ENCODE measurements around the gene PAK3. TPM values are rescaled to one million over a fixed set of nuclear protein-coding genes. Genes with fewer than 3 reads are reported as not detected.

Gene PAK3
- total and polyA plus RNA-seq, 2 of the 4 experiments (the other 2 are of a cell fraction): 0.22 to 0.36 TPM

DNA sequence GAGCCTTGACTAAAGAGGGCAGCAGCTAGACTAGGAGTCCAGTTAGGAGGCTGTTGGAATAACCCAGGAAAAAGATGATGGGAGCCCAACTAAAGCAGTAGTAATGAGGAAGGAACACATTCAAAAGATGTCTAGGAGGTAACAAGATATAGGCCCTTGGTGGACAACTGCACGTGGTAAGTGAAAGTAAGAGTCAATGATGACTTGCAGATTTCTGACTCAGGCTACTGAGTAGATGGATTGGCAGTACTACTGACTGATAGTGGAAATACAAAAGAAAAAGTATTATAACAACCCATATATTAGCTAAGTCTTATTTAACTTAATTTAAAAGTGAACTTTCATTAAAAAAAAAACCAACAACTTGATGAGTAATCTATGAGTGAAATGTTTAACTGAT lies 74.0 kb downstream of the PAK3 start:
- Histone ChIP-seq H4K5ac (ENCODE audit: low read depth, low read length) (no peak overlapping the region), H2BK15ac (ENCODE audit: low read depth, low read length) (no peak overlapping the region), H2AFZ (replicated peaks; ENCODE audit: low read length, poor library complexity) (no peak overlapping the region), H3K36me3 (ENCODE audit: control insufficient read depth, insufficient read depth, low read length) (no peaks in the 10 kb centered on the region), H2BK5ac (ENCODE audit: low read depth, low read length, poor library complexity, severe bottlenecking) (no peak overlapping the region), H3K18ac (ENCODE audit: low read depth, low read length) (no peak overlapping the region), H2BK120ac (ENCODE audit: low read depth, low read length) (no peak overlapping the region), H3K14ac (replicated peaks; ENCODE audit: low read depth, low read length) (no peak overlapping the region), H3K9ac (ENCODE audit: low read depth, low read length) (no peak overlapping the region), H3K4me3 (ENCODE audit: insufficient read depth, low read depth, low read length) (no peak overlapping the region), H2AK9ac (replicated peaks; ENCODE audit: low read depth, low read length, poor library complexity) (no peak overlapping the region), H4K91ac (ENCODE audit: insufficient read depth, low read depth, low read length) (no peak overlapping the region), H2AK5ac (ENCODE audit: low read depth, low read length) (no peak overlapping the region), H3K9me3 (ENCODE audit: control insufficient read depth, insufficient read depth, low read length) (no peaks in the 10 kb centered on the region), H3K79me1 (ENCODE audit: low read depth in 1 of 2, low read length in 2 of 2) (no peaks in the 10 kb centered on the region), H3K4ac (ENCODE audit: low read depth, low read length) (no peak overlapping the region), H3K4me2 (ENCODE audit: low read depth, low read length) (no peak overlapping the region), H2BK20ac (ENCODE audit: low read depth, low read length) (no peak overlapping the region), H4K20me1 (ENCODE audit: insufficient read depth, low read length) (no peaks in the 10 kb centered on the region), H3K27me3 (ENCODE audit: control insufficient read depth, insufficient read depth, low read length) (no peaks in the 10 kb centered on the region; the same call in none of the 2 replicates), H3K4me1 (ENCODE audit: control insufficient read depth, insufficient read depth, low read length) (no peaks in the 10 kb centered on the region), H3K27ac (ENCODE audit: insufficient read depth, low read length) (no peak overlapping the region), H3K56ac (ENCODE audit: extremely low read depth, insufficient read depth, low read length) (no peak overlapping the region), H4K8ac (ENCODE audit: low read depth in 2 of 2, low read length in 2 of 2) (no peak overlapping the region), H3K23ac (ENCODE audit: low read depth, low read length) (no peak overlapping the region), H3K9me1 (ENCODE audit: insufficient read depth, low read length) (no peaks in the 10 kb centered on the region)
- ATAC-seq (ENCODE audit: low read depth): no peak
- DNase-seq: peak; percentile 4
- dilution Hi-C loops (cut with HindIII; ENCODE audit: low sequenced_read_pairs, unreplicated experiment) (no loop called here), in situ Hi-C loops (cut with MboI; ENCODE audit: low sequenced_read_pairs) (no loop called here), intact Hi-C loops (cut with micrococcal nuclease) (no loop called here)
- WGBS, 2 experiments (ENCODE audit: extremely low coverage in 2 of 2, insufficient read length in 1 of 2): no CpG with 5 or more reads among the region's 1 CpG
- no TSS peak for BruUV-seq (replicated peaks)
- no peak for TF ChIP-seq NFE2L2 (IDR thresholded peaks at IDR 0.05; ENCODE audit: low read depth, low read length)
- TF ChIP-seq MXI1 (IDR thresholded peaks at IDR 0.05; ENCODE audit: borderline replicate concordance, low read depth, low read length): no peak
- no peak for TF ChIP-seq FOS (IDR thresholded peaks at IDR 0.05; ENCODE audit: low read depth, low read length)
- no peak for TF ChIP-seq RCOR1 (IDR thresholded peaks at IDR 0.05; ENCODE audit: insufficient replicate concordance, low read length)
- no peak for TF ChIP-seq RAD21 (IDR thresholded peaks at IDR 0.05; ENCODE audit: low read length)
- TF ChIP-seq USF2 (IDR thresholded peaks at IDR 0.05; ENCODE audit: low read depth, low read length): no peak
- no peak for TF ChIP-seq MAFK (IDR thresholded peaks at IDR 0.05; ENCODE audit: low read depth, low read length)
- TF ChIP-seq SMC3 (IDR thresholded peaks at IDR 0.05; ENCODE audit: low read depth, low read length): no peak
- TF ChIP-seq POLR2A (IDR thresholded peaks at IDR 0.05; ENCODE audit: low read depth, low read length): no peak
- TF ChIP-seq MAZ (IDR thresholded peaks at IDR 0.05; ENCODE audit: borderline replicate concordance, low read depth, low read length): no peak
- no peak for TF ChIP-seq CHD1 (IDR thresholded peaks at IDR 0.05; ENCODE audit: low read depth, low read length)
- TF ChIP-seq CTCF (conservative IDR thresholded peaks at IDR 0.05; ENCODE audit: low read depth, low read length): no peak
- TF ChIP-seq RFX5 (IDR thresholded peaks at IDR 0.05; ENCODE audit: low read depth, low read length): no peak
- POLR2A ChIA-PET (ENCODE audit: unreplicated experiment): no interaction called here
- CTCF ChIA-PET: no interaction called here
